ENCODE measurements around the gene NDUFV3.
A peak's percentile ranks its signal among the peaks of the same experiment; 100 is the strongest.
"Not testable (repeated sequence)": the region's sequence is repeated elsewhere in the genome, so short reads cannot be mapped to it uniquely, and the experiment has no call there.

Gene NDUFV3

DNA sequence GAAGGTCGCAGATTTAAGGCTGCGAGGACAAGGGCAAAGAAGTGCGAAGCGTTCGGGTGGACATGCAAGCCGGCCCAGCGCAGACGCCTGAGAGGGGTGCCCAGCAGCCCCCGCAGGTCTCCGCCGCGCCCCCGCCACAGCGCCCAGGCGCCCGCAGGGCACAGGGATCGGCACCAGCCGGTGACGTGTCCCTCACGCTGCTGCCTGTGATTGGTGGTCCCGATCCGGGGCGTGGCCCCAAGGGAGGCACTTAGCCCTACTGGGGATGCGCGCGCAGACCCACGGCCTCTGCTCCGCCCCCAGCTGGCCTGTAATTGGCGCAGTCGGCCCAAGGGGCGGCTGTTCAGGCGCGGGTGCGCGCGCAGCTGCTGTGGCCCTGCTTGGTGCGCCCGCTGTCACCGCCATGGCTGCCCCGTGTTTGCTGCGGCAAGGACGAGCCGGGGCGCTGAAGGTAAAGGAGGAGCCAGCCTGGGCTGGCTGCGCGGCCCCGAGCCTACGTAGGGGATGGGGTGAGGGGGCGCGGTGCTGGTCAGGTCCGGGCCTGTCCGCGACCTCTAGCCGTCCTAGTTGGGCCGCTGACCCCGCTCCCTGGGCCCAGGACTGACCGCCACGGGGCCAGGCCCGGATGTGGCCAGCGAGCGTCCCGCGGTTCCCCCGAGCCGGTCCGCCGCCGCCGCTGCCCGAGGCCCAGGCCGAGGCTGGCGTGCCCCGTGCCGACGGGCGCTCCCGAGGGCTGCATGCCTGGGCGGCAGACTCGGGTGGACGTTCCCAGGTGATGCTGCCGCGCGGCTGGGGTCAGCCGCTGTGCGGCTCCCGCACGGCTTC lies at the start of gene NDUFV3:
Gene NDUFV3, plus strand, starts transcription at position 379 of the 825 bp plus-strand sequence. Its CDS starts 25 bp downstream, at position 404.
- peak; percentile 97 for DNase-seq (ENCODE audit: low read depth)

DNA sequence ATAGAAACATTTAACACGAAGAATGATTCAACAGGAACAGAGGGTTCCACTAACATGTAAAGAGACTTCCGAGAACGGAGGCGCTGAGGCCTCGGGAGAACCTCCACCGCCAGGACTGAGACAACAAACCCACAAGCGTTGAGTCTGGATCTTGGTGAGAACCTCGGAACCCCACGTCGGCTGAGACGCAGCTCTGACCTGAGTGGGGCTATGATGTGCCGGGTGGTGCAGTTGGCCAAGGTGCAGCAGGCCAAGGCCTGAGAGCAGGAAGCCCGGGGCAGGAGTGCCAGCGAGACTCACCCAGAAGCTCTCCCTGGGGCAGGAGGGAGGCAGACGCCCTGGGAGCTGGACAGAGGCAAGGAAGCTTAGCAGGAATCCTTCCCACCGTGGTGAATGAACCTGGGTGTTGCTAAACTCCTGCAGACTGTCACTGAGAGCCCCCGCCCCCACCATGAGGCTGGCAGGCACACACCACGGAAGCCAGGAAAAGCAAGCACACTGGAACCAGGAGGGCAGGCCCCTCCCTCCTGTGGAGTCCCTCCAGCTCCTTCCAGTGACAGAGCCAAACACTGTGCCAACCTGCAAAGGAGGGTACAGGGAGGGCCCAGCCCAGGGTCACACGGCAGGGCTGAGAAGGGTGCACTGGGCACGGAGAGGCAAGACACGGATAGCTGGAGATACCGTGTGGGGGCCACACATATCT lies 48.5 kb upstream of the NDUFV3 start:
- DNase-seq (ENCODE audit: low read depth) = no peak

DNA sequence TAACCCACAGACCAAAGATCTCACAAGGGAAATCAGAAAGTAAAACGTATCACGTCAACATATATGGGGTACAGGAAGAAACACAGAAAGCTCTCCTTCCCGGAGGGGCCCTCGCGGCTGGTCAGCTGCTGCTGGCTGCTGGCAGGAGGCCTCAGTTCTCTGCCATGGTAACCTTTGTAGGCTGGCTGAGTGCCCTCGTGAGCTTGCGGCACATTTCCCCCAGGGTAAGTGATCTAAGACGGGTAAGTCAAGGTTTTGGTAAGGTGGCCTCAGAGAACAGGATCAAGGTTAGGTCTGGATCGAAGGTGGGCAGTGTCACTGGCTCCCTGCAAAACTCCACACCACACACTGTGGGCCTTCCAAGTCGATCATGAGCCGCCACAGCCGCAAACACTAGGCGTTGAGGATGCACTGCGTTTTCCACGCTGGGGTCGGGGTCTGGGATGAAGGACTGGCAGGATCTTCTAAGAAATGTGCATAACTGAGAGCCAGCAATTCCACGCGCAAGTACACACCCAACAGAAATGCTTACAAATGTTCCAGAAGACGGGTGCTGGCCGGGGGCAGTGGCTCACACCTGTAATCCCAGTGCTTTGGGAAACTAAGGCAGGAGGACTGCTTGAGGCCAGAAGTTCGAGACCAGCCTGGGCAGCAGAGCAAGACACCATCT lies 47.7 kb upstream of the NDUFV3 start:
- no peak for DNase-seq (ENCODE audit: low read depth)

GRCh38 chr21:42846221-42846620 lies 46.9 kb upstream of the NDUFV3 start:
- no peak for DNase-seq (ENCODE audit: low read depth)

GRCh38 chr21:42847051-42847707 lies 45.9 kb upstream of the NDUFV3 start:
- no peak for DNase-seq (ENCODE audit: low read depth)

DNA sequence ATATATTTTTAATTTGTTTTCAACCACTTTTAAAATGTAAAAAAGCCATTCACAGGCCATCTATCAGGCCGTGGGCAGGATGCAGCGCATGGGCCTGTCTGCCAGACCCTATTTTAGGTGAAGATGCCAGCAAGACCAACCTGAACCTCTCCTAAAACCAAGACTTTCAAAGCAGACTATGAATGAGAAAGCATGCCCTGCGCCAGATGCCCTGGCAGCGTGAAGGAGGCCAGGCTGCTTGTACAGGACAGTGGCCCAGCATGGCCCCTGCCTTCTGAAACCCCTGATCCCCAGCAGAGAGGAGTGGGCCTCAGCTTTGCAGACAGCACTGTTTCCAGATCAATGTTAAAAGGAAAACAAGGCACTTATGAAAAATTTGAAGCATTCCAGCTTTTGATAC lies 45.4 kb upstream of the NDUFV3 start:
- no peak for DNase-seq (ENCODE audit: low read depth)

- not testable (repeated sequence) for DNase-seq (ENCODE audit: low read depth)
These were observed 44.8 kb upstream of the NDUFV3 start for GRCh38 chr21:42848144-42848931.

- DNase-seq (ENCODE audit: low read depth) = no peak
These were observed 44.0 kb upstream of the NDUFV3 start for GRCh38 chr21:42848932-42849758.

- DNase-seq (ENCODE audit: low read depth) = no peak
These were observed 43.2 kb upstream of the NDUFV3 start for GRCh38 chr21:42849759-42850412.

DNA sequence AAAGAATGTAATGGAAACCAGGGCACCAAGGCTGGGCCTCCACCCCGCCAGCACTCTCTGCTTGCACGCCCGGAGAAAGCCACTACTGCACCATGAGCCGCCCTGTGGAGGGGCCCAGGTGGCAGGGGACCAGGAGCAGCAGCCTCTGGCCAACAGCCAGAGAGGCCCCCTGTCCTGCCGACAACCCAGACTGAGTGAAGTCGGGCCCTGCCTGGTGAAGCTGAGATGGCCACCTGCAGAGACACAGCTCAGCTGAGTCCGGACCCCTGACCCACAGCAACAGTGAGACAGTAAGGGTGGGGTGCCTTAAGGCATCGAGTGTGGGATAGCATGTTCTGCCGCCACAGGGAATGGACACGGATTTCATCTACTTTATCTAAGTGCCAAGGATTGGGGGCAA lies 42.6 kb upstream of the NDUFV3 start:
- DNase-seq (ENCODE audit: low read depth) = no peak

GRCh38 chr21:42850866-42851391 lies 42.2 kb upstream of the NDUFV3 start:
- peak; percentile 17 for DNase-seq (ENCODE audit: low read depth)

DNA sequence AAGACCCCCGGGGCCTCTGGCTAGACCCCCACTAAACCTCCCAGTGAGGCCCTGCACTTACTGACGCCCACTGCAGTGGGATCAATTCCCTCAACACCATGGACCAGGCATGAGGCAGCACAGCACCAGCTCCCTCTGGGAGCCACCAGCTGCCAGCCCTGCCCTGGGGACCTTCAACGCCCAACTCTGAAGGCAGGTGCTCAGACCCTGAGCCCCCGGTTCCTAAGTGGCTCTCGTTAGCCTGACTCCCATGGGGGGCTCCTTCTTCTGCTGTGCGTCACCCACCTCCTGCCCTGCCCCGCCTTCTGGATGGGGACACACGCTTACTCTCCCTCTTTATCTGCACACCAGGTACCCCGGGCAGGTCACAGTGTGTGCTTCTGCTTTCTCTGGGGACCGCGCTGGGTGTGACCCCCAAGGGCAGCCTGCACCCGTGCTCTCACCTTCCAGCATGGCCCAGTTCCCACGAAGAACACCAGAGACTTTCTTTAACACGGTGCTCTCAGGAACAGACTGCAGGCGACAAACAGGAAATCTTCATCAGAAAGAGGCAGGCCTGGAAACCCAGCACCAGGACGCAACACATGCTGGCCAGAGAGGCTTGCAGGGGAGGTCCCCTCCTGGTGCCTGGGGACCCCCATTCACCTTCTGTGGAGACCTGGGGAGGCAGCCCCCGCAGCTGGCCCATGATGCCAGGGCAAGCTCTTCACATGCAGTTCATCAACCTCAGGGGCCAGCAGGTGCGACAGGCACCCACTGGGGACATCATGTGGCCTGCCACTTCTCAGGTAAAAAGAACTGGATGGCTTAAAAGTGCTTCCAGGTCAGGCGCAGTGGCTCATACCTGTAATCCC lies 41.1 kb upstream of the NDUFV3 start:
- no peak for DNase-seq (ENCODE audit: low read depth)

GRCh38 chr21:42852925-42853570 lies 40.1 kb upstream of the NDUFV3 start:
- no peak for DNase-seq (ENCODE audit: low read depth)

DNA sequence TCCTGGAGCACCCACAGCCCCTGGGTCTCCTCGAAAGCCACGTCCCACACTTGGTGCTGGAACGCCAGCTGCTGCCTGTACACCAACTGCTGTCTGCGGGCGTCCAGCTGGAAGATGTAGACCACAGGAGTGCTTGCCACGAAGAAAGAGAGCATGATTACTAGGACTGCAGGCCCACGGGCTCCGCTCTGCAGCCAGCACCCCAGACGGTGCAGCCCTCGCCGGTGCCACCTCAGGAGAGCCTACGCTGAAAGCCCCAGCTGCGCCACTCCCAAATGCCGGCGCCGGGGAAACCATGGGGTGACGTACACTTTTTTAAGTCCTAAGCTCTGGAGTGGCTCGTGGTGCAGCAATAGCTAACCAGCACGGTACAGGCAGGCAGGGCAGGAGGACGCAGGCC lies 39.5 kb upstream of the NDUFV3 start:
- DNase-seq (ENCODE audit: low read depth) = no peak

GRCh38 chr21:42854246-42855010 lies 38.7 kb upstream of the NDUFV3 start:
- DNase-seq (ENCODE audit: low read depth) = no peak

DNA sequence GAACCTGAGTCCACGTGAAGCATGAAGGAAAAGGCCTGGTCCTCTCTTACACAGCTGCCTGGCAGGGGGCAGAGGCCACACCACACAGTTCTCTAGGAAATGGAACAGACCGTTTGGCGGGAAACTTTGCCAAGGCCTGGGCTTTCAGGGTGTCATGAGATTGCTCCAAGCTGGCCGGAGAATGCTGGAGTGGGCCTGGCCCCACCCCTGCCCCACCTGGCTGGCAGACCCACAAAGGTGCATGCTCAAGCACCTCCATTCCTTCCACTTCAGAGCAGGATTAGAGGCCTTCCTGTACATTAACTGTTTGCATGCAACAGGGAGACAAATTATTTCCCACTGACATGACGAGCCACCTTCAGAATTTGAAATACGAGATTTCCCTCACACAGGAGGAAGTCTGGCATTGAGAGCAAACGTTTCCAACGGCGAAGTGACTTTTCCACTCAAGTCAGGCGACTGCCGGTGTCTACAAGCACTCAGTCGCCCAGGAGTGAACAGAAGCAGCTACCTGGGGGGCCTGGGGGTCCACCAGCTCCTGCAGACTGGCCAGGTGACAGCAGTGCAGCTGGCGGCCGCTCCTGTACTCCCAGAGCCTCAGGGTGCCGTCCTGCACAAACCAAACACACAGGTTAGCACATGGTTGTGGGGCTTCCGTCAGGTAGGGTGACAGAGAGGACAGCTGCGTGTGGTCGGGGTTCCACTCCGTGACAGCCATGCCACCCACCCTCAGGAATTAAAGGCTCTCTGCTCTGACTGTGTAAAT lies 37.8 kb upstream of the NDUFV3 start:
- no peak for DNase-seq (ENCODE audit: low read depth)

DNA sequence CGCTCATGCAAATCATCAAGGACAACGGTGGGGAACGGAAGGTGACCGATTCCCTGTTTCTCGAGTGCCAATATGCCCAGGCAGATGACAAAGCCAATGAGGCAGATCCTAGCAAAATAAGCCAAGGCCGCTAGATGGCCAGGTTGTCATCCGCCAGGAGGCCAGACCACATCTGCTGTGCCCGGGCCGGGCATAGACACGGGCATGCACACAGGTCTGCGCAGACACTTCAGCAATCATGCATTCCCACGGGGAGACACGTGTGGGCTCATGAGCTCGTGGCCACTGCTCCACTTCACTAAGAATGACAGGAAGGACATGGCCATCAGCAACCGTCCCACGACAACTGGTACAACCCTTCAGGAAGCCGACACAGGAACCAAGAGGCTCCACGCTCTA lies 37.2 kb upstream of the NDUFV3 start:
- no peak for DNase-seq (ENCODE audit: low read depth)

All from iris pigment epithelial cell (primary cell).